Astrocyte of the spinal cord (primary cell): ENCODE results near the gene XKR7.

ENCODE experiments used
- DNase-seq: peaks from one replicate; pipeline ENCODE4 v3.0.0; 2011; ENCODE audit warnings: low read depth, low spot score
- H3K4me3 ChIP-seq: 2 replicates; pipeline ENCODE4 v1.5.1; 2011; ENCODE audit warnings: low read depth, mild to moderate bottlenecking, low read length, moderate library complexity
- in situ Hi-C: cut with HindIII; loops from 2 replicates; pipeline ENCODE4 v1.10.0; 2017; ENCODE audit warnings: low sequenced_read_pairs
- TF ChIP-seq, protein P1 (sequence below): IDR thresholded peaks from 2 replicates; pipeline ENCODE4 v1.5.1; 2012; ENCODE audit warnings: low read depth, mild to moderate bottlenecking, low read length, inconsistent platforms

Gene XKR7

DNA sequence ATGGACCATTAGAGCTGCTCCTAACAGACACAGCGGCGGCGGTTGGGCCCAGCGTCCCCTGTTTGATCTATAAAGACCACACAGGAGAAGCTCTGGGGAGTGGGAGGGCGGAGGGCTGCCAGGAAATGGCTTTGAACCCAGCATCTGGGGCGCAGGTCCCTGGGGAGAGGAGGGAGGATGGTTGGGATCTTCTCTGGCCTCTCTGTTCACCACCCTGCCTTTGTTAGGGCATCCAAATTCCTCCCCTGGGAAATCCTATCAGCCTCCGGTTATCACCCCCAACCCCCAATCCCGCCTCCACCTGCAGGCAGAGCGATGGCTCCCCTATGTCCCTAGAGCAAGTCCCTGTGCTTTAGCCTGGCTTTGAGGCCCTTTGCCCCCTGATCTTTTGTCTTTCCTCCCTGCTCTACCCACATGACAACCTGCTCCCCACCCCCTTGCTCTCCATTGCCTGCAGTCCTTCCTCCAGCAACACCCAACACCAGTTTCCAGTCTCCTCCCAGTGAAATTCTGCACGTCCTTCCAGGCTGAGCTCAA is 7.1 kb downstream of the XKR7 start:
- TF ChIP-seq, protein P1, sequence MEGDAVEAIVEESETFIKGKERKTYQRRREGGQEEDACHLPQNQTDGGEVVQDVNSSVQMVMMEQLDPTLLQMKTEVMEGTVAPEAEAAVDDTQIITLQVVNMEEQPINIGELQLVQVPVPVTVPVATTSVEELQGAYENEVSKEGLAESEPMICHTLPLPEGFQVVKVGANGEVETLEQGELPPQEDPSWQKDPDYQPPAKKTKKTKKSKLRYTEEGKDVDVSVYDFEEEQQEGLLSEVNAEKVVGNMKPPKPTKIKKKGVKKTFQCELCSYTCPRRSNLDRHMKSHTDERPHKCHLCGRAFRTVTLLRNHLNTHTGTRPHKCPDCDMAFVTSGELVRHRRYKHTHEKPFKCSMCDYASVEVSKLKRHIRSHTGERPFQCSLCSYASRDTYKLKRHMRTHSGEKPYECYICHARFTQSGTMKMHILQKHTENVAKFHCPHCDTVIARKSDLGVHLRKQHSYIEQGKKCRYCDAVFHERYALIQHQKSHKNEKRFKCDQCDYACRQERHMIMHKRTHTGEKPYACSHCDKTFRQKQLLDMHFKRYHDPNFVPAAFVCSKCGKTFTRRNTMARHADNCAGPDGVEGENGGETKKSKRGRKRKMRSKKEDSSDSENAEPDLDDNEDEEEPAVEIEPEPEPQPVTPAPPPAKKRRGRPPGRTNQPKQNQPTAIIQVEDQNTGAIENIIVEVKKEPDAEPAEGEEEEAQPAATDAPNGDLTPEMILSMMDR, result no peak
- in situ Hi-C loops, result no loop called here
- H3K4me3 ChIP-seq, result no peak overlapping the region
- DNase-seq, result no peak

DNA sequence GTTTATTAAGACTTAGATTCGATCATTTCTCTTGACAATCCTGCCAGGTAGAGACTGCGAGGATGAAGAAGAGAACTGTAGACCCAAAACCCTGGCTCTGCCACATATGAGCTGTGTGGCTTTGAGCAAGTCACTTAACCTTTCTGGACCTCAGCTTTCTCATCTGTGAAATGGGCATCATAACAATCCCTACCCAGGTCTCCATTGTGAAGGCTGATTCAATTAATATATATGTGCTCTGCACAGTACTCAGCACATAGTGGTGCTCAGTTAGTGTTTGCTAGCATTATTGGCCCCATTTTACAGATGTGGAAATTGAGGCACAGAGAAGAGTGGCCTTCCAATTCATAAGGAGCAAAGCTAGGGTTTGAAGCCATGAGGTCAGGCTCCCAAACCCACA is 7.9 kb downstream of the XKR7 start:
- H3K4me3 ChIP-seq, result no peak overlapping the region
- TF ChIP-seq, protein P1, result no peak
- in situ Hi-C loops, result no loop called here
- DNase-seq, result no peak

DNA sequence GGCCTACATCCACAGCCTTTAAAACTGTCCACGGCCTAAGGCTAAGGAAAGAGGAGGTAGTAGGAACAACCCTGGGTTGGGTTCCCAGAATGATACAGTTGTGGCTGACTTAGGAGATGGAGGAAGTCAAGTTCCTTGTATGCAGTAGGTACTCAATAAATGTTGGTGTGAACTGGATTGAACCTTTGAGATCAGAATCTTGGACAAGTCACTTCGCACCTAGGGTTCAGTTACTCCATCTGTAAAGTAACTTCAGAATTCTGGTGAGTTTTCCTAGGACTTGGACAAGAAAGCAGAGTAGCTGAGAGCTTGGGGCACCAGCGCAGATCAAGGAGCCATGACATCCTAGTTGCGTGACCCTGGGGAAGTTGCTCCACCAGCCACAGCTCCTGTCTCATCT is 9.1 kb downstream of the XKR7 start:
- TF ChIP-seq, protein P1, result no peak
- no peak for DNase-seq
- H3K4me3 ChIP-seq, result no peak overlapping the region
- in situ Hi-C loops, result no loop called here

DNA sequence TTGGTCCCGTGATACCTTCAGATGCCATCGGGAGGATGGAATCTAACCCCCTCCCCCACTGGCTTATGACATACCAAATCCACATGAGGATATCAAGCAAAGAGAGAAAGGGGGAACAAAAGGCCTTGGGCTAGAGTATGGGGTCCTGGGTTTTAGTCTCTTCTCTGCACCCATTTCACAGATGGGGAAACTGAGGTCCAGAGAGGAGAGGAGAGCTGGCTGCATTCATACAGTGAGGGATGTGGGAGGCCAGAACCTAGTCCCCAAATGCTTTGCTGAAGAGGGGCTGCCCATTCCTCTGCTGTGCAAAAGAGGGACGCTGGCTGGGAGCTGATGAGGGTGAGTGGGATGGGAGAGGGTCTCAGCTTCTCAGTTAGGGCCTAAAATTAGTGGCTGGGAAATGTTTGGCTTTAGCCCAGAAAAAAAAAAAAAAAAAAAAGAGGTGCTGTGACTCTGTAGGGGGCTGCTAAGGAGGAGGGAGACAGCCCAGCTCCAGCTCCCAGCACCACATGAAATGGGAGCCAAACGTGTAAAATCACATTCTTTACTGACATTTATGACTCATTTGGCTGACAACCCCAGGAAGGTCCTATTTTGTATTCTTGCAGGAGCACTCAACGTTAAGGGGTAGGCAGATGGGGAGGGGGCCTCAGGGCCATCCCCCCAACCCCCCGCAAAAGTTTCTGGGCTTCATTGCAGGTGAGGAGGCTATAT is 11.9 kb downstream of the XKR7 start:
- DNase-seq, result no peak
- in situ Hi-C loops, result no loop called here

DNA sequence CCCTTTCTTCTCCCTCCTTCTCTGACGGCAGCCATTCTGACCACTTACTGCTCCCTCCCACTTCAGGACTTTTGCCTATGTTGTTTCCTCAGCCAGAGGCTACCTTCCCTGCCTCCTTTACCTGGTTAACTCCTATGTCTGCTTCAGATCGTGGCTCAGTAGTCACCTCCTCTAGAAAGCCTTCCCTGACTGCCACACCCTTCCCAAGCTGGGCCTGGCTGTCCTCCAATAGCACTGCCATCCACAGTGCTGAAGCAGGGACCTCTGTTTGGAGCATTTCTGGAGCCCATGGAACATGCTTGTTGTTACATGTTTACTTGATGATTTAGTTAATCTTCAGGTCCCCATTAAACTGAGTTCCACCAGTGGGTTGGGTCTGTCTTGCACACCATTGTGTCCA is 13.8 kb downstream of the XKR7 start:
- H3K4me3 ChIP-seq, result no peak overlapping the region
- DNase-seq, result no peak
- TF ChIP-seq, protein P1, result no peak
- in situ Hi-C loops, result no loop called here

More for the DNA sequence above, 11.9 kb downstream of the XKR7 start:
- no peak overlapping the region for H3K4me3 ChIP-seq
- TF ChIP-seq, protein P1, result no peak

DNA sequence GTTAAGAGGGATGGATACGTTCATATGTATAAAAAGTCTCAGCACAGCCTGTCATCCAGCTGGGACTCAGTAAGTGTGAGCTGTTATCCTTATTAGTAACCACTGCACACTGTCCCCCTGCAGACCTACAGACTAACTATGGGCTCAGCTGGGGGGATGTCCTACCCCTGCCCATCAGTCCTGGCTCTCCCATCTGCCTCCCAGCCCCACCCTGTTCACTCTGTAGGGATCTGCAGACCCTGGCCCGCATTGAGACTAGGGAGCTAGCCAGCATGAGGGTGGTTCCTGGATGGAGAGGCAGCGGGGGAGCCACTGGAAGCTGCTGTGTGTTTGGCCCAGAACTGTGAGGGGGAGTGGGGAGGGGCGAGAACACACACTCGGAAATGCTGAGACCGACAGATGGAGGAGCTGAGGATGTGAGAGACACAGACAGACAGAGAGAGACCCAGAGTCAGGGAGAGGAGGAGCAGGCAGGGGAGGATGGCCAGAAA is 17.1 kb downstream of the XKR7 start:
- in situ Hi-C loops, result no loop called here
- TF ChIP-seq, protein P1, result no peak
- H3K4me3 ChIP-seq, result no peak overlapping the region
- no peak for DNase-seq
